Calu3 (cell line): Measurements from ENCODE around the gene NEIL1. TPM values are rescaled to one million over a fixed set of nuclear protein-coding genes. Genes with fewer than 3 reads are reported as not detected.
"Not testable (repeated sequence)": the region's sequence is repeated elsewhere in the genome, so short reads cannot be mapped to it uniquely, and the experiment has no call there.

Experiments used
- Bru-seq: library from RNA; stranded (reverse); fragments of 400-500 nt; gene quantifications from one replicate; lab custom pipeline; 2021; lab: Mats Ljungman, UMichigan
- BruChase-seq, 2 experiments: library from RNA; stranded (reverse); fragments of 400-500 nt; gene quantifications; one replicate each; lab custom pipeline; 2021; lab: Mats Ljungman, UMichigan
- BruUV-seq: library from RNA; stranded (reverse); fragments of 400-500 nt; replicated peaks from 2 replicates; lab custom pipeline; 2021; lab: Mats Ljungman, UMichigan
- CTCF ChIA-PET: fragments of 300-600 bp; sonication (Branson Sonifier 250); formaldehyde crosslinking; loops from one replicate; lab custom pipeline; 2022; ENCODE audit warnings: antibody characterized with exemption; lab: Charles Lee
- DNase-seq: peaks from one replicate; pipeline ENCODE4 v3.0.0; 2022
- H3K27ac Mint-ChIP-seq: one replicate; pipeline ENCODE4 v1.8.0; 2022; ENCODE audit warnings: mixed read lengths; ENCODE audit not compliant: unreplicated experiment
- H3K27me3 Mint-ChIP-seq: one replicate; pipeline ENCODE4 v1.8.0; 2022; ENCODE audit warnings: mixed read lengths; ENCODE audit not compliant: unreplicated experiment
- H3K36me3 Mint-ChIP-seq: one replicate; pipeline ENCODE4 v1.8.0; 2022; ENCODE audit warnings: mild to moderate bottlenecking, moderate library complexity, mixed read lengths; ENCODE audit not compliant: insufficient read depth, unreplicated experiment
- H3K4me1 Mint-ChIP-seq: one replicate; pipeline ENCODE4 v1.8.0; 2022; ENCODE audit warnings: mild to moderate bottlenecking, low read depth, mixed read lengths; ENCODE audit not compliant: unreplicated experiment
- H3K4me3 Mint-ChIP-seq: one replicate; pipeline ENCODE4 v1.8.0; 2022; ENCODE audit warnings: mild to moderate bottlenecking, low read depth, moderate library complexity, mixed read lengths; ENCODE audit not compliant: unreplicated experiment
- H3K9me3 Mint-ChIP-seq: one replicate; pipeline ENCODE4 v1.8.0; 2022; ENCODE audit warnings: low read depth, mixed read lengths; ENCODE audit not compliant: unreplicated experiment
- CTCF ChIP-seq: fragments of 200-600 bp; IDR thresholded peaks from one replicate; pipeline ENCODE4 v1.8.0; 2022; ENCODE audit warnings: antibody characterized with exemption; ENCODE audit not compliant: unreplicated experiment
- intact Hi-C: fragments of 100-400 bp; cut with micrococcal nuclease; formaldehyde crosslinking; loops from one replicate; pipeline ENCODE4 v1.10.0; 2022; ENCODE audit not compliant: unreplicated experiment
- long read RNA-seq: library from polyadenylated mRNA; stranded (forward); transcript quantifications from one replicate; pipeline ENCODE4 v2.0.0, GENCODE V29; 2022
- total RNA-seq: library from RNA; stranded (reverse); gene quantifications from 2 replicates; pipeline ENCODE4 v1.2.3, GENCODE V29; 2022

Gene NEIL1
- total RNA-seq: 11.8 and 13.2 TPM in 2 replicates
- percentile 33 among the genes with signal in this experiment for Bru-seq, nascent RNA
- BruChase-seq, experiment 1, labeled RNA remaining after a 6-hour chase: percentile 51 among the genes with signal in this experiment
- percentile 50 among the genes with signal in this experiment for BruChase-seq, experiment 2, labeled RNA remaining after a 2-hour chase
- long read RNA-seq, partial matches to known transcripts: 0 of 6 reads
- long read RNA-seq, other reads (novel, unspliced or antisense): 5 of 6 reads

- CTCF ChIA-PET: interaction anchor here (1.6 kb wide), 1 partner anchor 21 kb away, joined by 6 read pairs; the partner anchor contains the start of gene MAN2C1
- H3K36me3 Mint-ChIP-seq: peaks cover 45% of the 10 kb centered on the region
- no TSS peak for BruUV-seq
- peaks cover 13% of the 10 kb centered on the region for H3K4me1 Mint-ChIP-seq
- peak within 1 kb of the TSS; percentile 81 for H3K4me3 Mint-ChIP-seq
- no peaks in the 10 kb centered on the region for H3K9me3 Mint-ChIP-seq
- DNase-seq: peak; percentile 15
- H3K27ac Mint-ChIP-seq: peak within 1 kb of the TSS; percentile 25
- no peak for TF ChIP-seq CTCF
- intact Hi-C loops: no loop called here
- H3K27me3 Mint-ChIP-seq: peaks cover 15% of the 10 kb centered on the region
These were observed at the start of gene NEIL1 for GRCh38 chr15:75346796-75347221. Gene NEIL1, plus strand, starts transcription at chr15:75347039. Its CDS starts 1,867 bp downstream, at chr15:75348906.

- intact Hi-C loops, H3K27ac Mint-ChIP-seq, H3K9me3 Mint-ChIP-seq, BruUV-seq, H3K4me3 Mint-ChIP-seq, H3K36me3 Mint-ChIP-seq, CTCF ChIA-PET, H3K4me1 Mint-ChIP-seq: not testable (repeated sequence)
- peak; percentile 33 for DNase-seq
- H3K27me3 Mint-ChIP-seq: peaks cover 22% of the 10 kb centered on the region
- peak; percentile 8 for TF ChIP-seq CTCF
These were observed 48.1 kb upstream of the NEIL1 start for GRCh38 chr15:75298541-75299310.

- H3K36me3 Mint-ChIP-seq, intact Hi-C loops, BruUV-seq, H3K27ac Mint-ChIP-seq, H3K4me3 Mint-ChIP-seq, H3K9me3 Mint-ChIP-seq, H3K4me1 Mint-ChIP-seq: not testable (repeated sequence)
- peak; percentile 63 for TF ChIP-seq CTCF
- DNase-seq: peak; percentile 83
- peaks cover 27% of the 10 kb centered on the region for H3K27me3 Mint-ChIP-seq
- CTCF ChIA-PET: interaction anchor here (1.3 kb wide), 1 partner anchor 1235 kb away, joined by 12 read pairs; no protein-coding TSS in a partner anchor
These were observed 47.5 kb upstream of the NEIL1 start for GRCh38 chr15:75299311-75299688.

GRCh38 chr15:75300026-75300425, 46.8 kb upstream of the NEIL1 start:
- H3K27me3 Mint-ChIP-seq: peaks cover 35% of the 10 kb centered on the region
- H3K4me1 Mint-ChIP-seq, H3K9me3 Mint-ChIP-seq, H3K27ac Mint-ChIP-seq, BruUV-seq, H3K4me3 Mint-ChIP-seq, DNase-seq, H3K36me3 Mint-ChIP-seq: not testable (repeated sequence)
- CTCF ChIA-PET: interaction anchor here (1.3 kb wide), 1 partner anchor 1235 kb away, joined by 12 read pairs; no protein-coding TSS in a partner anchor
- intact Hi-C loops: loop anchor here (10.0 kb wide), 1 partner anchor 65 kb away; no protein-coding TSS in a partner anchor
